CD8-positive, alpha-beta memory T cell (primary cell): ENCODE results near the gene TMEM81. TPM values are rescaled to one million over a fixed set of nuclear protein-coding genes. Genes with fewer than 3 reads are reported as not detected.
A peak's percentile ranks its signal among the peaks of the same experiment; 100 is the strongest.

Source experiments
- CTCF ChIA-PET: fragments of 350-600 bp; sonication (Branson Sonifier 250); formaldehyde crosslinking; loops from one replicate; lab custom pipeline; 2021; ENCODE audit warnings: antibody characterized with exemption; lab: Charles Lee
- POLR2A ChIA-PET: fragments of 350-600 bp; sonication (Branson Sonifier 250); formaldehyde crosslinking; loops from one replicate; lab custom pipeline; 2021; ENCODE audit warnings: antibody characterized with exemption; lab: Charles Lee
- DNase-seq, 5 donors: peaks; one replicate each; pipeline versions ENCODE4 v3.0.0 to v3.0.0-alpha.2; 2020 to 2022; ENCODE audit warnings: mixed read lengths in 1 of 5
- H3K27ac ChIP-seq: one replicate; pipeline ENCODE4 v1.7.0; 2013; ENCODE audit warnings: low read depth, mild to moderate bottlenecking, low read length, moderate library complexity
- H3K27me3 ChIP-seq: 2 replicates; pipeline ENCODE4 v1.7.0; 2013; ENCODE audit warnings: low read length, mild to moderate bottlenecking; ENCODE audit not compliant: insufficient read depth, poor library complexity, severe bottlenecking
- H3K36me3 ChIP-seq: 2 replicates; pipeline ENCODE4 v1.7.0; 2013; ENCODE audit warnings: mild to moderate bottlenecking, low read length, moderate library complexity; ENCODE audit not compliant: insufficient read depth
- H3K4me1 ChIP-seq: 2 replicates; pipeline ENCODE4 v1.7.0; 2013; ENCODE audit warnings: mild to moderate bottlenecking, low read length, moderate library complexity; ENCODE audit not compliant: insufficient read depth
- H3K4me3 ChIP-seq: 2 replicates; pipeline ENCODE4 v1.7.0; 2013; ENCODE audit warnings: mild to moderate bottlenecking, low read length
- H3K9me3 ChIP-seq: 2 replicates; pipeline ENCODE4 v1.7.0; 2013; ENCODE audit warnings: mild to moderate bottlenecking, low read length
- H3K27ac Mint-ChIP-seq, 8 donors: one replicate each; pipeline ENCODE4 v1.8.0; 2020 to 2021; ENCODE audit warnings: mixed read lengths in 8 of 8, mild to moderate bottlenecking in 6 of 8, inconsistent platforms in 3 of 8, moderate library complexity in 3 of 8
- H3K27me3 Mint-ChIP-seq, 2 donors: one replicate each; pipeline ENCODE4 v1.8.0; 2020 to 2021; ENCODE audit warnings: mixed read lengths in 2 of 2, mild to moderate bottlenecking in 1 of 2, moderate library complexity in 1 of 2
- H3K36me3 Mint-ChIP-seq, 3 donors: one replicate each; pipeline ENCODE4 v1.8.0; 2020 to 2021; ENCODE audit warnings: mixed read lengths in 3 of 3, inconsistent platforms in 1 of 3, mild to moderate bottlenecking in 1 of 3
- H3K4me1 Mint-ChIP-seq, 3 donors: one replicate each; pipeline ENCODE4 v1.8.0; 2020 to 2021; ENCODE audit warnings: mixed read lengths in 3 of 3, inconsistent platforms in 1 of 3, mild to moderate bottlenecking in 1 of 3
- H3K4me3 Mint-ChIP-seq, 7 donors: one replicate each; pipeline ENCODE4 v1.8.0; 2020 to 2021; ENCODE audit warnings: mixed read lengths in 7 of 7, mild to moderate bottlenecking in 6 of 7, moderate library complexity in 4 of 7, inconsistent platforms in 2 of 7
- H3K9me3 Mint-ChIP-seq, 5 donors: one replicate each; pipeline ENCODE4 v1.8.0; 2020 to 2022; ENCODE audit warnings: mixed read lengths in 5 of 5, mild to moderate bottlenecking in 3 of 5, moderate library complexity in 2 of 5, inconsistent platforms in 1 of 5
- polyA plus RNA-seq: library from polyadenylated mRNA; unstranded; fragments of 300-500 nt; fragmentation: Illumina TruSeq; gene quantifications from one replicate; pipeline ENCODE4 v1.2.3, GENCODE V29; 2021
- total RNA-seq, 2 experiments: library from RNA; stranded (reverse); gene quantifications; one replicate each; pipeline ENCODE4 v1.2.3, GENCODE V29; 2021

TMEM81 gene, protein sequence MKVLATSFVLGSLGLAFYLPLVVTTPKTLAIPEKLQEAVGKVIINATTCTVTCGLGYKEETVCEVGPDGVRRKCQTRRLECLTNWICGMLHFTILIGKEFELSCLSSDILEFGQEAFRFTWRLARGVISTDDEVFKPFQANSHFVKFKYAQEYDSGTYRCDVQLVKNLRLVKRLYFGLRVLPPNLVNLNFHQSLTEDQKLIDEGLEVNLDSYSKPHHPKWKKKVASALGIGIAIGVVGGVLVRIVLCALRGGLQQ
- total RNA-seq (1 to 10 TPM; 2.9 to 4.6 TPM), polyA plus RNA-seq (0.37 TPM)

DNA sequence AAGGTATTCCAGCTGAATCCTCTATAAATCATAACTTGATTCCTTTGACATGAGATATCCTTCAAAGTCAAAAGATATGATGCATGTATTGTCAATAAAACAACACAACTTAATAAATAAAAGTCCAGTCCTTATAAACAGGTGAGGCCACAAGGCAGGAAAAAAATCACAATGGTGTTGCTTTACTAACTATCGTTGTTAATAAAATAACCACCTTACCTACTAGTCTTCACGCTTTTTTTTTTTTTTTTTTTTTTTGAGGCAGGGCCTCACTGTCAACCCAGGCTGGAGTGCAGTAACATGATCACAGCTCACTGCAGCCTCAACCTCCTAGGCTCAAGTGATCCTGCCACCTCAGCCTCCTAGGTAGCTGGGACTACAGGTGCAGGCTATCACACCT is at the start of gene TMEM81:
Gene TMEM81, minus strand, starts transcription at position 101 of the 400 bp plus-strand sequence. CDS start 140 bp downstream, outside the sequence.
- CTCF ChIA-PET = no interaction called here

DNA sequence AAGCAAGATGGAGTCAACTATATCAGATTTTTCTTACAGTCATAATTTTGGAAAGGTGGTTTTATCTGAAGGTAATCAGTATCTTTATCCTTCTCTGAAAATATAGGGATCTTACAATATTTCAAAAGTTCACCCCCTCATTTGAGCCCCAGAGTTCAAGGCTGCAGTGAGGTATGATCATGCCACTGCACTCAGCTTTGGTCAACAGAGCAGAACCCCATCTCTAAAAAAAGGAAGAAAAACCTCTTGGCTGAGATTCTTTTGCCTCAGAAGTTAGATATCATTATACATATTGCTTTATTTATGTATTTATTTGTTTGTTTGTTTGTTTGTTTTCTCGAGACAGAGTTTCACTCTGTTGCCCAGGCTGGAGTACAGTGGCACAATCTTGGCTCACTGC is 49.0 kb upstream of the TMEM81 start:
- Mint-ChIP-seq H3K4me1 (no peaks in the 10 kb centered on the region), H3K27me3 (peaks cover 0 to 5% of the 10 kb centered on the region in 2 donors), H3K36me3 (no peaks in the 10 kb centered on the region), H3K4me3 (no peak overlapping the region), H3K27ac (no peak overlapping the region), H3K9me3 (no peaks in the 10 kb centered on the region)
- no peaks in the 10 kb centered on the region for H3K4me1 ChIP-seq
- no peak overlapping the region for H3K4me3 ChIP-seq
- ChIA-PET CTCF (interaction anchor here (2.2 kb wide), 1 partner anchor 8 kb away, joined by 7 read pairs; no protein-coding TSS in a partner anchor), POLR2A (no interaction called here)
- no peak overlapping the region for H3K27ac ChIP-seq
- no peaks in the 10 kb centered on the region for H3K27me3 ChIP-seq
- no peaks in the 10 kb centered on the region for H3K36me3 ChIP-seq
- DNase-seq = no peak
- H3K9me3 ChIP-seq = no peaks in the 10 kb centered on the region

More for the DNA sequence above, at the start of gene TMEM81:
- Mint-ChIP-seq H3K36me3 (peaks cover 0 to 62% (median 19%) of the 10 kb centered on the region in 3 donors), H3K27ac (peak within 1 kb of the TSS in 3 of 8 donors; percentile 33 to 43 (median 36)), H3K27me3 (no peaks in the 10 kb centered on the region), H3K4me3 (no peak within 1 kb of the TSS), H3K9me3 (no peaks in the 10 kb centered on the region), H3K4me1 (peaks cover 3 to 5% (median 5%) of the 10 kb centered on the region in 3 donors)
- Histone ChIP-seq H3K4me1 (no peaks in the 10 kb centered on the region), H3K27me3 (no peaks in the 10 kb centered on the region), H3K36me3 (peaks cover 18% of the 10 kb centered on the region), H3K27ac (no peak within 1 kb of the TSS), H3K4me3 (no peak within 1 kb of the TSS), H3K9me3 (no peaks in the 10 kb centered on the region)
- DNase-seq = no peak
- POLR2A ChIA-PET = no interaction called here

- peaks cover 0 to 5% of the 10 kb centered on the region in 2 donors for H3K27me3 Mint-ChIP-seq
- H3K36me3 Mint-ChIP-seq = no peaks in the 10 kb centered on the region
- H3K4me3 ChIP-seq = no peak overlapping the region
- no peaks in the 10 kb centered on the region for H3K4me1 ChIP-seq
- no peaks in the 10 kb centered on the region for H3K36me3 ChIP-seq
- no peak overlapping the region for H3K27ac Mint-ChIP-seq
- no peaks in the 10 kb centered on the region for H3K27me3 ChIP-seq
- ChIA-PET CTCF (no interaction called here), POLR2A (no interaction called here)
- H3K9me3 Mint-ChIP-seq = no peaks in the 10 kb centered on the region
- no peaks in the 10 kb centered on the region for H3K9me3 ChIP-seq
- H3K27ac ChIP-seq = no peak overlapping the region
- H3K4me3 Mint-ChIP-seq = no peak overlapping the region
- no peaks in the 10 kb centered on the region for H3K4me1 Mint-ChIP-seq
- DNase-seq = no peak
Measured at GRCh38 chr1:205129447-205130029, 45.3 kb upstream of the TMEM81 start.

- peaks cover 0 to 5% (median 2%) of the 10 kb centered on the region in 3 donors for H3K4me1 Mint-ChIP-seq
- H3K4me1 ChIP-seq = peaks cover 3% of the 10 kb centered on the region
- ChIA-PET CTCF (no interaction called here), POLR2A (no interaction called here)
- H3K4me3 Mint-ChIP-seq = no peak overlapping the region
- H3K27ac Mint-ChIP-seq = peak overlapping the region in 1 of 8 donors; percentile 2
- H3K9me3 ChIP-seq = no peaks in the 10 kb centered on the region
- no peaks in the 10 kb centered on the region for H3K9me3 Mint-ChIP-seq
- H3K27ac ChIP-seq = no peak overlapping the region
- H3K36me3 ChIP-seq = no peaks in the 10 kb centered on the region
- peaks cover 0 to 5% of the 10 kb centered on the region in 2 donors for H3K27me3 Mint-ChIP-seq
- H3K4me3 ChIP-seq = no peak overlapping the region
- DNase-seq = no peak
- no peaks in the 10 kb centered on the region for H3K36me3 Mint-ChIP-seq
- no peaks in the 10 kb centered on the region for H3K27me3 ChIP-seq
Measured at GRCh38 chr1:205128050-205128449, 43.8 kb upstream of the TMEM81 start.

- POLR2A ChIA-PET = no interaction called here
- no peaks in the 10 kb centered on the region for H3K36me3 Mint-ChIP-seq
- H3K9me3 Mint-ChIP-seq = no peaks in the 10 kb centered on the region
- Histone ChIP-seq H3K4me3 (no peak overlapping the region), H3K27me3 (no peaks in the 10 kb centered on the region), H3K9me3 (no peaks in the 10 kb centered on the region), H3K27ac (no peak overlapping the region), H3K36me3 (no peaks in the 10 kb centered on the region), H3K4me1 (peaks cover 7% of the 10 kb centered on the region)
- no peak overlapping the region for H3K4me3 Mint-ChIP-seq
- CTCF ChIA-PET = no interaction called here
- peaks cover 3 to 9% (median 6%) of the 10 kb centered on the region in 3 donors for H3K4me1 Mint-ChIP-seq
- H3K27ac Mint-ChIP-seq = no peak overlapping the region
- H3K27me3 Mint-ChIP-seq = peaks cover 0 to 5% of the 10 kb centered on the region in 2 donors
- DNase-seq = no peak
Measured at GRCh38 chr1:205127646-205128045, 43.4 kb upstream of the TMEM81 start.

DNA sequence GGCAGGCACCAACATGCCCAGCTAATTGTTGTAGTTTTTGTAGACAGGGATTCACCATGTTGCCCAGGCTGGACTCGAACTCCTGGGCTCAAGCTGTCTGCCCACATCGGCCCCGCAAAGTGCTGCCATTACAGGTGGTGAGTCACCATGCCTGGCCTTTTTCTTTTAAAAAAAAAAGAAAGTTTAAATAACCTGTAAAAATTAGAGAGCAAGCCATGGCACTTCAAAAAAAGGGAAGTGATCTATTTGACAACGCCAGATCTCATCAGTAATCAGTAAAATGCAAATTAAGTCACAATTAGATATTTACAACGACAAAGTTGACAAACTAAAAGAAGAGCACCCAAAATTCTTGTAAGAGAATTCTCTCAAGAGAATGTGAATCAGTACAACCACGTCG is 40.5 kb upstream of the TMEM81 start:
- peak overlapping the region in 2 of 7 donors; percentile 18 to 22 for H3K4me3 Mint-ChIP-seq
- CTCF ChIA-PET = interaction anchor here (1.3 to 1.8 kb wide), 2 partner anchors 16 to 131 kb away, joined by 4 to 8 read pairs; no protein-coding TSS in a partner anchor
- H3K4me1 Mint-ChIP-seq = peaks cover 29 to 38% (median 35%) of the 10 kb centered on the region in 3 donors
- no peaks in the 10 kb centered on the region for H3K9me3 ChIP-seq
- H3K9me3 Mint-ChIP-seq = no peaks in the 10 kb centered on the region
- DNase-seq = no peak
- H3K27ac ChIP-seq = no peak overlapping the region
- peaks cover 0 to 16% (median 1%) of the 10 kb centered on the region in 3 donors for H3K36me3 Mint-ChIP-seq
- H3K36me3 ChIP-seq = no peaks in the 10 kb centered on the region
- POLR2A ChIA-PET = no interaction called here
- peak overlapping the region in 1 of 8 donors; percentile 9 for H3K27ac Mint-ChIP-seq
- peaks cover 0 to under 1% of the 10 kb centered on the region in 2 donors for H3K27me3 Mint-ChIP-seq
- no peak overlapping the region for H3K4me3 ChIP-seq
- H3K27me3 ChIP-seq = no peaks in the 10 kb centered on the region
- H3K4me1 ChIP-seq = peaks cover 25% of the 10 kb centered on the region

DNA sequence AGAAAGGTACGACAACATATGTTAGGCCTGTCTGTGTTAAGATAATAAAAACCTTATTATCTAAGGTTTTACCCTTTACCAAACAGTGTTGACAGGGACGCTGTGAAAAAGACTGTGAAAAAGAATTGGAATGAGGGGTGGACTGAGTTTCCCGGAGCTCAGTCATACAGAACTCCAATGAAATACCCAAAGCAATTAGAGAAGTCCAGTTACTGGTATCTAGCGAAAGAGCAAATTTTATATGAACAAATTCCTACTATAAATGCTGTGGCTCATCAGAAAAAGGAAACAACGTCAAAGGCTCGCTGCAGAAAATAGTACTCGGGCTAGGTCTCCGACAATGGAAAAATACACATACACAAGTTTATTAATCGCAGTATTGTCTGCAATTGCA is 38.2 kb upstream of the TMEM81 start:
- Mint-ChIP-seq H3K27me3 (no peaks in the 10 kb centered on the region), H3K9me3 (no peaks in the 10 kb centered on the region), H3K4me1 (peaks cover 42 to 56% (median 48%) of the 10 kb centered on the region in 3 donors), H3K4me3 (peak overlapping the region; percentile 94 to 99 (median 98)), H3K36me3 (peaks cover 0 to 28% (median 1%) of the 10 kb centered on the region in 3 donors), H3K27ac (peak overlapping the region; percentile 97 to 100 (median 100))
- peak overlapping the region; percentile 89 for H3K27ac ChIP-seq
- CTCF ChIA-PET = interaction anchor here (1.2 to 3.3 kb wide), 4 partner anchors 17 to 134 kb away, joined by 3 to 14 read pairs (median 10); partner anchors contain the start of gene TMCC2
- H3K4me1 ChIP-seq = peaks cover 31% of the 10 kb centered on the region
- H3K27me3 ChIP-seq = no peaks in the 10 kb centered on the region
- POLR2A ChIA-PET = interaction anchor here (1.2 kb wide), 1 partner anchor 25 kb away, joined by 3 read pairs; no protein-coding TSS in a partner anchor
- H3K36me3 ChIP-seq = no peaks in the 10 kb centered on the region
- H3K9me3 ChIP-seq = no peaks in the 10 kb centered on the region
- no peak for DNase-seq
- H3K4me3 ChIP-seq = peak overlapping the region; percentile 99
